Epidermal melanocyte (primary cell): ENCODE results near the gene PTPRCAP.
"Not testable (repeated sequence)": the region's sequence is repeated elsewhere in the genome, so short reads cannot be mapped to it uniquely, and the experiment has no call there.

Experiments
- DNase-seq: peaks from one replicate; pipeline ENCODE4 v3.0.0; 2011; ENCODE audit warnings: low spot score; ENCODE audit not compliant: insufficient read length

Gene PTPRCAP

GRCh38 chr11:67465530-67465929 lies 28.0 kb upstream of the PTPRCAP start:
- DNase-seq = not testable (repeated sequence)

GRCh38 chr11:67465189-67465510 lies 27.7 kb upstream of the PTPRCAP start:
- DNase-seq = no peak

- DNase-seq = peak; percentile 78
Observed at GRCh38 chr11:67464411-67465188, 27.1 kb upstream of the PTPRCAP start.

- no peak for DNase-seq
Observed at GRCh38 chr11:67463680-67464410, 26.4 kb upstream of the PTPRCAP start.

- no peak for DNase-seq
Observed at GRCh38 chr11:67463186-67463585, 25.7 kb upstream of the PTPRCAP start.

GRCh38 chr11:67458266-67458665 lies 20.8 kb upstream of the PTPRCAP start:
- no peak for DNase-seq

- DNase-seq = no peak
Observed at GRCh38 chr11:67457453-67457852, 20.0 kb upstream of the PTPRCAP start.

- DNase-seq = no peak
Observed at GRCh38 chr11:67456068-67456705, 18.7 kb upstream of the PTPRCAP start.

GRCh38 chr11:67455054-67455453 lies 17.6 kb upstream of the PTPRCAP start, which contains the start of gene CABP4:
Gene CABP4 (plus strand): TSS chr11:67455354. CDS start chr11:67455424, 70 bp downstream.
- no peak for DNase-seq

GRCh38 chr11:67453816-67454732 lies 16.6 kb upstream of the PTPRCAP start:
- no peak for DNase-seq

- no peak for DNase-seq
Observed at GRCh38 chr11:67452141-67452952, 14.9 kb upstream of the PTPRCAP start, which contains the start of gene GPR152. Gene GPR152 (minus strand): TSS chr11:67452729. CDS start chr11:67452724, 5 bp downstream.

GRCh38 chr11:67451658-67451976 lies 14.1 kb upstream of the PTPRCAP start:
- no peak for DNase-seq

GRCh38 chr11:67450796-67451657 lies 13.5 kb upstream of the PTPRCAP start:
- DNase-seq = no peak

- no peak for DNase-seq
Observed at GRCh38 chr11:67449116-67449844, 11.8 kb upstream of the PTPRCAP start.

- no peak for DNase-seq
Observed at GRCh38 chr11:67448220-67448609, 10.7 kb upstream of the PTPRCAP start.

GRCh38 chr11:67445515-67445914 lies 8.0 kb upstream of the PTPRCAP start:
- DNase-seq = no peak

- no peak for DNase-seq
Observed at GRCh38 chr11:67442504-67443404, 5.3 kb upstream of the PTPRCAP start.
